ENCODE data around the gene NKX1-1. TPM values are rescaled to one million over a fixed set of nuclear protein-coding genes. Genes with fewer than 3 reads are reported as not detected.
A peak's percentile ranks its signal among the peaks of the same experiment; 100 is the strongest.
"Not testable (repeated sequence)": the region's sequence is repeated elsewhere in the genome, so short reads cannot be mapped to it uniquely, and the experiment has no call there.

NKX1-1 gene
- total RNA-seq, 1 experiment from 2014 or later: not detected

DNA sequence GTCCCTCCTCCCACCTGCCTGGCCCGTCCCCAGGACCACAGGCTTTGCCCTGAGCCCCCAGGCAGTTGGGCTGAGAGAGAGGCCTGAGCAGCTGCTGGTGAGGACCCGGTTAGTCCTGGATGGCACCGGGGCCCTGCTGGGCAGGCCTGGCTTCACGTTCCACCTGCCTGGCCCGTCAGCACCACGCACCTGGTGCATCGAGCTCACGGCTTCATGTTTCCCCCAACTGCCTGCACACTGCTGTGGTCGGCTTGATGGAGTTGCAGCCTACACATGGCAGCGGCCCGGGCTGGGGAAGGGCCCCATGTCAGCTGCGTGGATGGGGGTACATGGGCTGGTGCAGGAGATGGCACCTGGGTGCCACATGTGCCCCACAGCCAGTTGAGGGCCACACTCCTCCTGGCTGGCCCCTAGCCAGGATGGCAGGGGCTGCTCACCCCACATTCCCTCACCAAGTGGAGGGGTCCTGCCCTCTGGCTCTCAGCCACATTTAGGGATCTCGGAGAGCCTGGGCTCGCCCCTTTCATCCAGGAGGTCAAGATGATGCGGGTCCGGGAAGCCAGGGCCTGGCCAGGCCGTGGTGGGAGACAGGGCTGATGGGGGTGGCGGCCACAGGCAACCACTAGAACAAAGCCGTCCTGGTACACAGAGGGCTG lies 28.5 kb downstream of the NKX1-1 start:
- no peak for DNase-seq
- no peak overlapping the region for H3K4me3 ChIP-seq
- H3K9me3 ChIP-seq (replicated peaks): no peaks in the 10 kb centered on the region
- H3K36me3 ChIP-seq: no peaks in the 10 kb centered on the region
- H3K27ac ChIP-seq: peak overlapping the region; percentile 88
- peaks cover 21% of the 10 kb centered on the region for H3K4me1 ChIP-seq
- no peaks in the 10 kb centered on the region for H3K27me3 ChIP-seq

- H3K4me3 ChIP-seq: peak overlapping the region; percentile 44
- DNase-seq: peak; percentile 98 to 99
- peak overlapping the region; percentile 88 for H3K27ac ChIP-seq
- H3K27me3 ChIP-seq: no peaks in the 10 kb centered on the region
- H3K36me3 ChIP-seq: no peaks in the 10 kb centered on the region
- H3K4me1 ChIP-seq: peaks cover 21% of the 10 kb centered on the region
- no peaks in the 10 kb centered on the region for H3K9me3 ChIP-seq (replicated peaks)
Observed at GRCh38 chr4:1376841-1377605, 29.2 kb downstream of the NKX1-1 start.

DNA sequence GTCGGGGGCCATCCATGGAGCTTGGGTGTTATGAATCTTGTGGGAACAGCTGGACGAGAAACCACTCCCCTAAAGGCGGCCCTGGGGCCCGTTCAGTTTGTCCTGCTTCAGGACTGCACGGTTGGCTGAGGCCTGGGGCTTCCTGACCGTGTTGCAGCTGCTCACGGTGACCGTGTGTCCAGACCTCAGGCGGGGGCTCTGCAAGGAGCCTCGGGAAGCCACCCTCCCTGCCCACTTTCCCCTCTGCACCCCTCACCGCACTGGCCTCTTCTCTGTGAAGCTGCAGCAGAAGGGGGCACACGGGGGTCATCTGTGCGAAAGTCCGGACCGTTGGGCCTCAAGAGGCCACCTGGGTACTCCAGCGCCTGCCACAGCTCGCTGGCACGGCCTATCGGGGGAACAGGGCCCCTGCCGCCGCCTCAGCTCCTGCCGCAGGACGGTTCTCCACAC lies 29.8 kb downstream of the NKX1-1 start:
- Histone ChIP-seq H3K36me3 (no peaks in the 10 kb centered on the region), H3K4me3 (peak overlapping the region; percentile 44), H3K9me3 (replicated peaks) (no peaks in the 10 kb centered on the region), H3K4me1 (peaks cover 21% of the 10 kb centered on the region), H3K27me3 (no peaks in the 10 kb centered on the region), H3K27ac (peak overlapping the region; percentile 88)
- DNase-seq: peak; percentile 95 to 97

- H3K4me1 ChIP-seq: peaks cover 21% of the 10 kb centered on the region
- no peaks in the 10 kb centered on the region for H3K9me3 ChIP-seq (replicated peaks)
- no peaks in the 10 kb centered on the region for H3K27me3 ChIP-seq
- H3K27ac ChIP-seq: peak overlapping the region; percentile 88
- DNase-seq: peak in 1 of 2 experiments; percentile 20
- H3K36me3 ChIP-seq: no peaks in the 10 kb centered on the region
- peak overlapping the region; percentile 44 for H3K4me3 ChIP-seq
Observed at GRCh38 chr4:1375761-1376322, 30.4 kb downstream of the NKX1-1 start.

DNA sequence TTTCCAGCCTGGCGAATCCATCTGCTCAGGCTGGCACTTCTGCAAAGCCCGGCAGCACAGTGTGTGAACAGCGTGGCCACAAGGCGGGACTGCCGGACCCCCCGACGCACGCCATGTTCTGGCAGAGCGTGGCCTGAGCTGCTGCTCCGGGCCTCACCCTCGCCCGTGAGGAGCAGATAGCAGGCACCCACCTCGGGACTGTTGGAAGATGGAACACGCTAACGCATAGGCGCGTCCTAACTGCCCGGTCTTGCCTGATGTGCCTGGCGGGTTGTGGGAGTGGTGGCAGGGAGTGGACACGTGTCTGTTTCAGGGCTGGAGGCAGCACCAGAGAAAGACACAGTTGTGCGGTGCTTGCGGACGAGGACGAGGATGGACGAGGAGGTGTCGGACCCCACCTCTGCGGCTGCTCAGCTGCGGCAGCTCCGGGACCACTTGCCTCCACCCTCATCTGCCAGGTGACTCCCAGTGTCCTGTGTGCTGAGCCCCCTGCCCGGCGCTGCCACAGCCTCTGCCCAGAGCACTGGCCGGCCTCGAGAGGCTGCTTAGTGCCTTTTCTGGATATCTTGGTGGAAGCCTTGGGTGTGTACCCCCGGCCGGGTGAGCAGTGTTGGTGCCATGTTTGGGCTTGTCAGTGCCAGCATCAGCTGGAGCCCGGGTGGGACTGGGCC lies 31.1 kb downstream of the NKX1-1 start:
- no peaks in the 10 kb centered on the region for H3K27me3 ChIP-seq
- no peak overlapping the region for H3K4me3 ChIP-seq
- H3K9me3 ChIP-seq (replicated peaks): no peaks in the 10 kb centered on the region
- peaks cover 21% of the 10 kb centered on the region for H3K4me1 ChIP-seq
- H3K36me3 ChIP-seq: no peaks in the 10 kb centered on the region
- H3K27ac ChIP-seq: peak overlapping the region; percentile 88; the same call in 1 of the 2 replicates
- DNase-seq: no peak

- Histone ChIP-seq H3K36me3 (no peaks in the 10 kb centered on the region), H3K4me1 (peaks cover 21% of the 10 kb centered on the region), H3K9me3 (replicated peaks) (no peaks in the 10 kb centered on the region), H3K4me3 (no peak overlapping the region), H3K27ac (no peak overlapping the region), H3K27me3 (no peaks in the 10 kb centered on the region)
- DNase-seq: no peak
Observed at GRCh38 chr4:1374706-1375045, 31.6 kb downstream of the NKX1-1 start.

DNA sequence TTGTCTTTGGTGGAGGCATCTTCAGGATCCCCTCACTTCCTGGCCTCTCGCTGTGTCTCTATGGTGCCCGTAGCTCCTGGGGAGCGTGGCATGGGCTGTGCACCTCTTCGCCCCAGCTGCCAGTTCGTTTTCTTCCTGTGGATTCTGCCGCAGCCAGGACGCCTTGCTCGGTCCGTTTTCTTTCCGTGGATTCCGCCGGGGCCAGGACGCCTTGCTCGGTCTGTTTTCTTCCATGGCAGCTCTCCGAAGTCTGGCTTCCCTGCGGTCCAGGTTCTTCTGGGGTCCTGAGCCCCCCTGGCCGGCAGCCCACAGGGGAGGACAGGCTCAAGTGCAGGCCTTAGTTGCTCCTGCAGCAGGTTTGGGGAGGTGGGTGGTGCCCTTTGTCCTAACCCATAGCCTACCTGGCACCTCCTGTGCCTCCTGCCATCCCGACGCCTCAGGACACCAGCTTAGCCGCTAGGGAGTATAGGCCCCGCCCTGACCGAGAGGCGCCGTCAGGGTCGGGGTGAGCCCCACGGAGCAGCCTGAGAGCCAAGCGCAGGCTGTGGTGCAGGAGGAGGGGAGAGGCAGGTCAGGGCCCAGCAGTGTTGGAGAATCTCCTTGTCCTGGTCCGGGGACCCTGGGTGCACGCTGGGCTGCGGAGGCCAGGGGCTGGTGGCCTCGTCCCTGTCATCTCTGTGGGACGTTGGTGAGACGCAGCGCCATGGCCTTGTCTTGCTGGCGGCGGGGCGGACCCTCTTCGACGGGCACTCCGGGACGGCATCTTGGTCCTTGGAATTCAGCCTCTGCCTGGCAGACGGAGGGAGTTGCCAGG lies 32.1 kb downstream of the NKX1-1 start:
- H3K27ac ChIP-seq: no peak overlapping the region
- H3K27me3 ChIP-seq: no peaks in the 10 kb centered on the region
- DNase-seq: no peak
- peaks cover 21% of the 10 kb centered on the region for H3K4me1 ChIP-seq
- H3K36me3 ChIP-seq: no peaks in the 10 kb centered on the region
- no peaks in the 10 kb centered on the region for H3K9me3 ChIP-seq (replicated peaks)
- no peak overlapping the region for H3K4me3 ChIP-seq

DNA sequence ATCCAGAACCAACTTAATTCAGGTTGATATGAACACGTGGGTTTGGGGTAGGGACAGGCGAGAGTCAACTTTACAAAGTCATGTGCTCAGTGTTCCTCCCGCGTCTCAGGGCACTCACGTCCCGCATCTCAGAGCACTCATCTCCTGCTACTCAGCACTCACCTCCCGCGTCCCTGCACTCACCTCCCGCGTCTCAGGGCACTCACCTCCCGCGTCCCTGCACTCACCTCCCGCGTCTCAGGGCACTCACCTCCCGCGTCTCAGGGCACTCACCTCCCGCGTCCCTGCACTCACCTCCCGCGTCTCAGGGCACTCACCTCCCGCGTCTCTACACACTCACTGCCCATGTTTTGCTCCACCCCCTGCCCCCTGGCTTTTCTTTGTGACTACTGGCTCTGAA lies 33.7 kb downstream of the NKX1-1 start:
- not testable (repeated sequence) for H3K27me3 ChIP-seq; H3K4me3 ChIP-seq; H3K36me3 ChIP-seq; DNase-seq; H3K9me3 ChIP-seq (replicated peaks); H3K27ac ChIP-seq
- peaks cover 16% of the 10 kb centered on the region for H3K4me1 ChIP-seq

DNA sequence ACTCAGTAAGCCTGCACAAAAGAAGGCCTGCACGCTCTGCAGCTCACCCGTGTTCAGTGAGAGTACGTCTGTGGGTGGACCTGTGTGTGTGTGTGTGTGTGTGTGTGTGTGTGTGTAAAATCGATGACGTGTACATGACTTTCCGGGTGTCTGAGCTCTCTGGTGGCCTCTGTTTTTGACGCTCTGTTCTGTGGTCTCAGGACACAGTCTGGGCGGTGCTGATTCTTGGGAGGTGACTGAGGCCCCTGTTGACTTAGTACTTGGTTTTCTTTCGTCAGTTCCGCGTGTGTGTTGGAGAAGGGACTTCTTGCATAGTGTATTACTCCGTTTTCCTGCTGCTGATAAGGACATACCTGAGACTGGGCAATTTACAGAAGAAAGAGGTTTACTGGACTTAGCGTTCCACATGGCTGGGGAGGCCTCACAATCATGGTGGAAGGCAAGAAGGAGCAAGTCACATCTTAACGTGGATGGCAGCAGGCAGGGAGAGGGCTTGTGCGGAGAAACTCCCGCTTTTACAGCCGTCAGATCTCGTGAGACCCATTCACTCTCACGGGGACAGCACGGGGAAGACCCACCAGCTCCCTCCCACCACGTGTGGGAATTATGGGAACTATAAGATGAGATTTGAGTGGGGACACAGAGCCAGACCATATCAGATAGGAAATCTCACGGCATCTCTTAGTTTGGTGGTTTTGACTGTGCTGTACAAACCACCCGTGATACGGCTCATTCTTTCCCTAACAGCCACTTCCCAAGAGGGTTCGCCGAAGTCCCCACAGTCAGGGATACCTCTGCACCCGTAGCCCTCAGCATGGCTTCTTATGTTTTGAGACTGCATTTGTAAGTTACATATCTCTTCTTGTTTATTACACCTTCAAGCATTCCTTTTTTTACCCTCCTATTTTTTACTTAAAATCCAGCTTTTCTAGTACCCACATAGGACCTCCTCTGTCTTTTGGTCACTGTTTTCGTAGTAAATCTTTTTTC lies 34.8 kb downstream of the NKX1-1 start:
- Histone ChIP-seq H3K27me3 (no peaks in the 10 kb centered on the region), H3K4me1 (peaks cover 9% of the 10 kb centered on the region), H3K27ac (no peak overlapping the region), H3K4me3 (no peak overlapping the region), H3K9me3 (replicated peaks) (no peaks in the 10 kb centered on the region), H3K36me3 (no peaks in the 10 kb centered on the region)
- no peak for DNase-seq

DNA sequence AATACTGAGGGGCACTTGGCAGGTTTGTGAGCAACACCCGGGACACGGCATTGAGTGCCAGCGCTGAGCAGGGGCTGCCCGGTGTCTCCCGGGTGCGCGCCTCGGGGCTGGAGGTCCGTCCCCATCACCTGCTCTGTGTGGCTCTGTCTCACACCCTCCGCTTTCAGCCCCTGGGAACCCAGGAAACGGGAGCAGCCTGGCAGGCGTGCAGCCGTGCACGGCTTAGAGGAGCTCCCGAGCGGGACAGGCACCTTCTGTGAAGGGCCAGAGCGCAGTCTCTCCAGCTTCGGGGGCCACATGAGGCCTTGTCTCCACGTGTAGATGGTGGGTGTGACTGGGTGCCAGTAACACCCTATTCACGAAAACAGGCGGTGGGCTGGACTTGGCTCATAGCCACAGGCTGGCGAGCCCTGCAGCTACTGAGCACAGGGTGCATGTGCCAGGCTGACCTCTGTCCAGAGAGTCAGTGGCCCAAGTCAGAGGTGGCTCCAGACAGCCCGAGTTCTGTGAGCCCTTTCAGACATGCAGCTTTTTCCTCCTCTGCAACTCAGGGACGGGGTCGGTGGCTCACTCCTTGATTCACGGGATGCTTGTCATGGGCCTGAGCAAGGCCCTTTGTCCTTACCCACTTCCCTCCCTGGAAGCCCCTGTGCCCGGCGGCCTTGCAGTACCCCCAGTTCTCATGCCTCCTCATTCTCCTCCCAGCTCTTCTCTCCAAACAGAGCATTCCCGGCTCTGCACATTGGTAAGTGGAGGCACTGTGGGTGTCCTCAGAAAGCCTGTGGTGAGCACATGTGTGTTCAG lies 35.7 kb downstream of the NKX1-1 start:
- Histone ChIP-seq H3K4me1 (peaks cover 2% of the 10 kb centered on the region; the same call in 1 of the 2 replicates), H3K4me3 (no peak overlapping the region), H3K27ac (no peak overlapping the region), H3K27me3 (no peaks in the 10 kb centered on the region), H3K36me3 (no peaks in the 10 kb centered on the region), H3K9me3 (replicated peaks) (no peaks in the 10 kb centered on the region)
- DNase-seq: no peak

DNA sequence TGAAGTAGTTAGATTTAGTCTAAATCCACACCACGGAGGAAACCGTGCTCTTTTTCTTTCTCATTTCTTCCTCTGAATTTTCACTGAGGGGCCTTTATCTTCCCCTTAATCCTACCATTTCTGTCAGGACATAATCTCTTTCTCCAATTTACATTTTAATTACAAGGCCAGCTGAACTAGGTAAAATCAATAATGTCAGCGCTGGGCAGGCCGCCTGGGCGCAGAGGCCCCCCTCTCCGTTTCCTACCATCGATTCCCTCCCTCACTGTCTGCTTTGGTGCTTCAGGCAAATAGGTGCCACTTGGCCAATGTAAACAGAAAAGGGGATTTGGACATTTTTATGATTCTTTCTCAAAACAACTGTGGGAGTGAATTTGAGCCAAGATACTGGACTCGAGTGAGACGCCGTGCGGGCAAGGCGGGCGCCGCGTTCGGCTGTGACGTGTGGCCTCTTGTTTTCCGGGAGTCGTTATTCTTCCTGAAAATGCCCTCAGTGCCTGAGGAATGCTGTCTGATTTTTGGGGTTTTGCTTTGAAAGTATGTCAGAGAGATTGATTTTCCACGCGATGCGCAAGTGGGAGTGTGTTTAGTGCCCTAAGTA lies 36.7 kb downstream of the NKX1-1 start:
- H3K9me3 ChIP-seq (replicated peaks): no peaks in the 10 kb centered on the region
- DNase-seq: no peak

DNA sequence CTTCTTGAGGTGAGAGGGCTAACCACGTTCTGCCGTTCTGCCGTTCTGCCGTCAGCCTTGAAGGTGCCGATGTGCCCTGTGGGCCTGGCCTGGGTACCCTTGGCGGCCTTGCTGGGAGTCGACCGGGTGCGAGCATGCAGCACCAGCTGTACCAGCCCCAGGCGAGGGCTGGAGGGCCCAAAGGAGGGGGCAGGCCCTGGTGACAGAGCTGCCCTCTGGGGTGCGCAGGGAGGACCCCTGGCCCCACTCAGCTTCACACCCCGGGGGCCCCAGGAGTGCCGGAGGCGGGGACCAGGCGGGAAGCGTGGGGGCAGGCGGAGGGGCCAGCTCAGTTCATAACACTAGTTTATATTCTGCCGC lies 37.2 kb downstream of the NKX1-1 start:
- no peak for DNase-seq

More for the DNA sequence above, 36.7 kb downstream of the NKX1-1 start:
- Histone ChIP-seq H3K27ac (no peak overlapping the region), H3K4me1 (no peaks in the 10 kb centered on the region), H3K36me3 (no peaks in the 10 kb centered on the region), H3K27me3 (no peaks in the 10 kb centered on the region), H3K4me3 (no peak overlapping the region)

More for the DNA sequence above, 37.2 kb downstream of the NKX1-1 start:
- Histone ChIP-seq H3K27me3 (no peaks in the 10 kb centered on the region), H3K27ac (no peak overlapping the region), H3K9me3 (replicated peaks) (no peaks in the 10 kb centered on the region), H3K36me3 (no peaks in the 10 kb centered on the region), H3K4me1 (no peaks in the 10 kb centered on the region), H3K4me3 (no peak overlapping the region)

Measured in SJCRH30 (cell line).